PC-3 (cell line): ENCODE measurements around the gene PRKCQ. TPM values are rescaled to one million over a fixed set of nuclear protein-coding genes. Genes with fewer than 3 reads are reported as not detected.
A peak's percentile ranks its signal among the peaks of the same experiment; 100 is the strongest.

Experiments used
- ATAC-seq: fragments of 200-7000 bp; cut with Tn5 transposase; 2 replicates; pipeline ENCODE4 v1.9.1; 2020; ENCODE audit warnings: mild to moderate bottlenecking, moderate library complexity
- BruUV-seq: library from RNA; stranded (reverse); fragments of 400-500 nt; replicated peaks from 2 replicates; lab custom pipeline; 2021; lab: Mats Ljungman, UMichigan
- CTCF ChIA-PET: fragments of 300-600 bp; sonication (Branson Sonifier 250); formaldehyde crosslinking; loops from one replicate; lab custom pipeline; 2022; ENCODE audit warnings: antibody characterized with exemption; lab: Charles Lee
- POLR2A ChIA-PET: fragments of 300-600 bp; sonication (Branson Sonifier 250); formaldehyde crosslinking; loops from one replicate; lab custom pipeline; 2022; ENCODE audit warnings: antibody characterized with exemption; ENCODE audit not compliant: unreplicated experiment; lab: Charles Lee
- DNase-seq: peaks from one replicate; pipeline ENCODE4 v3.0.0-alpha.2; 2015
- H2AFZ ChIP-seq: fragments of 300-600 bp; sonication (generic); 2 replicates; pipeline ENCODE4 v1.6.0; 2016; ENCODE audit warnings: antibody characterized with exemption, low read length
- H3F3A ChIP-seq: fragments of 300-600 bp; sonication (generic); one replicate; pipeline ENCODE4 v1.6.0; 2017; ENCODE audit warnings: antibody characterized with exemption, low read length, control low read depth, mild to moderate bottlenecking; ENCODE audit not compliant: unreplicated experiment
- H3K27ac ChIP-seq: fragments of 300-600 bp; sonication (generic); 2 replicates; pipeline ENCODE4 v1.5.1; 2016; ENCODE audit warnings: mild to moderate bottlenecking, low read length
- H3K27me3 ChIP-seq: fragments of 300-600 bp; sonication (generic); 2 replicates; pipeline ENCODE4 v1.6.1; 2016; ENCODE audit warnings: low read length, mixed read lengths
- H3K36me3 ChIP-seq: fragments of 300-600 bp; sonication (generic); 2 replicates; pipeline ENCODE4 v1.6.1; 2016; ENCODE audit warnings: low read depth, mixed run types, low read length, mixed read lengths
- H3K4me1 ChIP-seq: fragments of 300-600 bp; sonication (generic); 2 replicates; pipeline ENCODE4 v1.5.1; 2016; ENCODE audit warnings: low read length; ENCODE audit not compliant: insufficient read depth
- H3K4me2 ChIP-seq: fragments of 300-600 bp; sonication (generic); 2 replicates; pipeline ENCODE4 v1.6.0; 2016; ENCODE audit warnings: low read length
- H3K4me3 ChIP-seq: fragments of 300-600 bp; sonication (generic); 2 replicates; pipeline ENCODE4 v1.5.1; 2016; ENCODE audit warnings: mild to moderate bottlenecking, low read length, mixed read lengths
- H3K79me2 ChIP-seq: fragments of 300-600 bp; sonication (generic); 2 replicates; pipeline ENCODE4 v1.6.1; 2017; ENCODE audit warnings: low read length, mixed read lengths
- H3K9ac ChIP-seq: fragments of 300-600 bp; sonication (generic); 2 replicates; pipeline ENCODE4 v1.6.0; 2016; ENCODE audit warnings: mild to moderate bottlenecking, low read length
- H3K9me2 ChIP-seq: fragments of 300-600 bp; sonication (generic); replicated peaks from 2 replicates; pipeline ENCODE4 v1.6.1; 2016; ENCODE audit warnings: mixed run types, low read length, mixed read lengths
- H3K9me3 ChIP-seq: fragments of 300-600 bp; sonication (generic); 2 replicates; pipeline ENCODE4 v1.6.1; 2016; ENCODE audit warnings: low read length, mixed read lengths
- H4K20me1 ChIP-seq: fragments of 300-600 bp; sonication (generic); 2 replicates; pipeline ENCODE4 v1.6.1; 2016; ENCODE audit warnings: low read length, mixed read lengths
- EZH2 ChIP-seq: fragments of 300-600 bp; sonication (generic); IDR thresholded peaks from one replicate; pipeline ENCODE4 v1.6.1; 2017; ENCODE audit warnings: antibody characterized with exemption, mild to moderate bottlenecking, low read length; ENCODE audit not compliant: unreplicated experiment
- EZH2phosphoT487 ChIP-seq: fragments of 300-600 bp; sonication (generic); IDR thresholded peaks from 2 replicates; pipeline ENCODE4 v1.6.1; 2018; ENCODE audit warnings: mild to moderate bottlenecking, antibody characterized with exemption, low read length, borderline replicate concordance
- intact Hi-C: fragments of 100-400 bp; cut with micrococcal nuclease; formaldehyde crosslinking; loops from 2 replicates; pipeline ENCODE4 v1.9.0; 2023
- total RNA-seq: library from RNA; depleted of rRNA; stranded (reverse); fragments of >200 nt; gene quantifications from 2 replicates; pipeline ENCODE4 v1.2.3, GENCODE V29; 2014
- TF ChIP-seq, protein P1 (sequence below): fragments of 300-600 bp; sonication (generic); conservative IDR thresholded peaks from 2 replicates; pipeline ENCODE4 v1.5.1; 2017; ENCODE audit warnings: antibody characterized with exemption, low read depth, mild to moderate bottlenecking, low read length

Gene PRKCQ
- total RNA-seq, 1 experiment from 2014 or later, result not detected

DNA sequence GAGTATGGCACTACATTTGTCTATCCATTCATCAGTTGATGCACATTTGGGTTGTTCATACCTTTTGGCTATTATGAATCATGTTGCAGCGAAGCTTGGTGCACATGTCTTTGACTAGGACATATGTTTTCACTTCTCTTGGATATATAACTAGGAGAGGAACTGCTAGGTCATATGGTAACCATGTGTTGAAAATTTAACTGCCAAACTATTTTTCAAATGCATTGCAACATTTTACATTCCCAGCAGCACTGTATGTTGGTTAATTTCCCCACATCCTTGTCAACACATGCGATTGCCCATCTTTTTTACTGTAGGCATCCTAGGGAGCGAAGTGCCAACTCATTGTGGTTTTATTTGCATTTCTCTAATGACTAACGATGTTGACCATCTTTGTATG lies 183.4 kb downstream of the PRKCQ start:
- no TSS peak for BruUV-seq
- Histone ChIP-seq H3K36me3 (no peaks in the 10 kb centered on the region), H3K27me3 (no peaks in the 10 kb centered on the region), H3K79me2 (no peaks in the 10 kb centered on the region), H3K9me2 (no peaks in the 10 kb centered on the region), H3K4me1 (peaks cover 9% of the 10 kb centered on the region), H3K9me3 (no peaks in the 10 kb centered on the region), H3K9ac (no peak overlapping the region), H3K4me3 (no peak overlapping the region), H4K20me1 (no peaks in the 10 kb centered on the region), H2AFZ (no peak overlapping the region), H3K27ac (no peak overlapping the region), H3K4me2 (no peak overlapping the region), H3F3A (no peaks in the 10 kb centered on the region)
- DNase-seq (peak; percentile 38), ATAC-seq (peak; percentile 49)
- intact Hi-C loops, result no loop called here
- TF ChIP-seq EZH2 (no peak), EZH2phosphoT487 (no peak)
- TF ChIP-seq, protein P1, sequence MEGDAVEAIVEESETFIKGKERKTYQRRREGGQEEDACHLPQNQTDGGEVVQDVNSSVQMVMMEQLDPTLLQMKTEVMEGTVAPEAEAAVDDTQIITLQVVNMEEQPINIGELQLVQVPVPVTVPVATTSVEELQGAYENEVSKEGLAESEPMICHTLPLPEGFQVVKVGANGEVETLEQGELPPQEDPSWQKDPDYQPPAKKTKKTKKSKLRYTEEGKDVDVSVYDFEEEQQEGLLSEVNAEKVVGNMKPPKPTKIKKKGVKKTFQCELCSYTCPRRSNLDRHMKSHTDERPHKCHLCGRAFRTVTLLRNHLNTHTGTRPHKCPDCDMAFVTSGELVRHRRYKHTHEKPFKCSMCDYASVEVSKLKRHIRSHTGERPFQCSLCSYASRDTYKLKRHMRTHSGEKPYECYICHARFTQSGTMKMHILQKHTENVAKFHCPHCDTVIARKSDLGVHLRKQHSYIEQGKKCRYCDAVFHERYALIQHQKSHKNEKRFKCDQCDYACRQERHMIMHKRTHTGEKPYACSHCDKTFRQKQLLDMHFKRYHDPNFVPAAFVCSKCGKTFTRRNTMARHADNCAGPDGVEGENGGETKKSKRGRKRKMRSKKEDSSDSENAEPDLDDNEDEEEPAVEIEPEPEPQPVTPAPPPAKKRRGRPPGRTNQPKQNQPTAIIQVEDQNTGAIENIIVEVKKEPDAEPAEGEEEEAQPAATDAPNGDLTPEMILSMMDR, result no peak
- ChIA-PET POLR2A (no interaction called here), CTCF (no interaction called here)

DNA sequence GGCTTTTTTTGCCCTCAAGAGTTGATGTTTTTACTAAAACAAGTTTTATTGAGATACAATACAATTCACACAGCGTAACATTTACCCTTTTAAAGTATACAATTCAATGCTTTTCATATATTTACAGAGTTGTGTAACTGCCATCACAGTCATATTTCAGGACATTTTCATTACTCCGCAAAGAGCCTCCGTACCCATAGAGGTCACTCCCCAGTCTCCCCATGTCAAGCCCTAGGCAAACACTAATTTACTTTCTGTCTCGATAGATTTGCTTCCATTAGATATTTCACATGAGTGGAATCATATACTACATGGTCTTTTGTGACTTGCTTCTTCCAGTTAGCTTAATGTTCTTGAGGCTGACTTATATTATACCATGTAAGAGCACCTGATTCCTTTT lies 183.8 kb downstream of the PRKCQ start:
- intact Hi-C loops, result no loop called here

DNA sequence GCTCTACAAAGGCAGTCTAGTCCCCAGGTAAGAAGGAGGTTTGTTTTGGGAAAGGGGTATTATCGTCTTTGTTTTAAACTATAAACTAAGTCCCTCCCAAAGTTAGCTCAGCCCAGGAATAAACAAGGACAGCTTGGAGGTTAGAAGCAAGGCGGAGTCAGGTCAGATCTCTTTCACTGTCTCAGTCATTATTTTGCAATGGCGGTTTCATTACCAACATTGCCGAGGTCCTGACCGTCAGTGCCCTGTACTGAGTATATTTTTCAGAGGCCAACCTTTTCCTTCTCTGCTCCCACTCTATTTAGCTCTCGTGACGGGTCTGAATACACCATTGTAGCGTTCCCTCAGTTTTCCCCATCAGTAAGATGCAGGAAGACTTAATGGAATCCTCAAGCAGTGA lies 184.5 kb downstream of the PRKCQ start:
- intact Hi-C loops, result no loop called here
- H3K9me2 ChIP-seq, result no peaks in the 10 kb centered on the region
- H3K27ac ChIP-seq, result no peak overlapping the region
- no peak overlapping the region for H3K4me3 ChIP-seq
- H3K4me2 ChIP-seq, result no peak overlapping the region
- no peaks in the 10 kb centered on the region for H3K79me2 ChIP-seq
- 0 out of 2 replicates have a peak, but pooled peaks cover 5% of the 10 kb centered on the region for H3K4me1 ChIP-seq
- no TSS peak for BruUV-seq
- no peak for DNase-seq
- ChIA-PET CTCF (no interaction called here), POLR2A (no interaction called here)
- no peaks in the 10 kb centered on the region for H3K9me3 ChIP-seq
- TF ChIP-seq EZH2 (no peak), EZH2phosphoT487 (no peak)
- TF ChIP-seq, protein P1, result no peak
- no peaks in the 10 kb centered on the region for H3F3A ChIP-seq
- ATAC-seq, result no peak
- H3K27me3 ChIP-seq, result no peaks in the 10 kb centered on the region
- no peak overlapping the region for H3K9ac ChIP-seq
- H2AFZ ChIP-seq, result no peak overlapping the region
- no peaks in the 10 kb centered on the region for H3K36me3 ChIP-seq
- no peaks in the 10 kb centered on the region for H4K20me1 ChIP-seq

More for the DNA sequence above, 183.8 kb downstream of the PRKCQ start:
- Histone ChIP-seq H3F3A (no peaks in the 10 kb centered on the region), H4K20me1 (no peaks in the 10 kb centered on the region), H3K27ac (no peak overlapping the region), H3K27me3 (no peaks in the 10 kb centered on the region), H3K9ac (no peak overlapping the region), H2AFZ (no peak overlapping the region), H3K9me3 (no peaks in the 10 kb centered on the region), H3K9me2 (no peaks in the 10 kb centered on the region), H3K4me3 (no peak overlapping the region), H3K79me2 (no peaks in the 10 kb centered on the region), H3K36me3 (no peaks in the 10 kb centered on the region), H3K4me2 (no peak overlapping the region), H3K4me1 (peaks cover 7% of the 10 kb centered on the region)
- no TSS peak for BruUV-seq
- DNase-seq (no peak), ATAC-seq (no peak)
- ChIA-PET CTCF (no interaction called here), POLR2A (no interaction called here)
- TF ChIP-seq EZH2 (no peak), EZH2phosphoT487 (no peak)
- TF ChIP-seq, protein P1, result no peak
